Activated naive CD8-positive, alpha-beta T cell treated with anti-CD3 and anti-CD28 coated beads, Interleukin-2, amount 10 ng/mL, durations not matched to agents 7 days and 5 days (primary cell): Measurements from ENCODE around the gene TNNI3. TPM values are rescaled to one million over a fixed set of nuclear protein-coding genes. Genes with fewer than 3 reads are reported as not detected.
"Not testable (repeated sequence)": the region's sequence is repeated elsewhere in the genome, so short reads cannot be mapped to it uniquely, and the experiment has no call there.

Experiments
- ATAC-seq: fragments of 150-1000 bp; cut with Tn5 transposase; one replicate; pipeline ENCODE4 v1.10.0; 2021; ENCODE audit warnings: low read depth, moderate library complexity
- POLR2A ChIA-PET: fragments of 350-600 bp; sonication (Branson Sonifier 250); formaldehyde crosslinking; loops from one replicate; lab custom pipeline; 2021; ENCODE audit warnings: antibody characterized with exemption; lab: Charles Lee
- DNase-seq: peaks from one replicate; pipeline ENCODE4 v3.0.0; 2021
- H3K27ac Mint-ChIP-seq: one replicate; pipeline ENCODE4 v1.8.0; 2022; ENCODE audit warnings: mild to moderate bottlenecking, mixed read lengths
- H3K27me3 Mint-ChIP-seq: one replicate; pipeline ENCODE4 v1.8.0; 2022; ENCODE audit warnings: mild to moderate bottlenecking, moderate library complexity, mixed read lengths
- H3K36me3 Mint-ChIP-seq: one replicate; pipeline ENCODE4 v1.8.0; 2021; ENCODE audit warnings: mild to moderate bottlenecking, mixed read lengths
- H3K4me1 Mint-ChIP-seq: one replicate; pipeline ENCODE4 v1.8.0; 2021; ENCODE audit warnings: mixed read lengths
- H3K4me3 Mint-ChIP-seq: one replicate; pipeline ENCODE4 v1.8.0; 2022; ENCODE audit warnings: mild to moderate bottlenecking, moderate library complexity, mixed read lengths
- H3K9me3 Mint-ChIP-seq: one replicate; pipeline ENCODE4 v1.8.0; 2021; ENCODE audit warnings: mixed read lengths
- total RNA-seq, 2 experiments: library from RNA; stranded (reverse); gene quantifications; one replicate each; pipeline ENCODE4 v1.2.3, GENCODE V29; 2021

The TNNI3 gene
- total RNA-seq, 2 experiments from 2014 or later, result not detected

DNA sequence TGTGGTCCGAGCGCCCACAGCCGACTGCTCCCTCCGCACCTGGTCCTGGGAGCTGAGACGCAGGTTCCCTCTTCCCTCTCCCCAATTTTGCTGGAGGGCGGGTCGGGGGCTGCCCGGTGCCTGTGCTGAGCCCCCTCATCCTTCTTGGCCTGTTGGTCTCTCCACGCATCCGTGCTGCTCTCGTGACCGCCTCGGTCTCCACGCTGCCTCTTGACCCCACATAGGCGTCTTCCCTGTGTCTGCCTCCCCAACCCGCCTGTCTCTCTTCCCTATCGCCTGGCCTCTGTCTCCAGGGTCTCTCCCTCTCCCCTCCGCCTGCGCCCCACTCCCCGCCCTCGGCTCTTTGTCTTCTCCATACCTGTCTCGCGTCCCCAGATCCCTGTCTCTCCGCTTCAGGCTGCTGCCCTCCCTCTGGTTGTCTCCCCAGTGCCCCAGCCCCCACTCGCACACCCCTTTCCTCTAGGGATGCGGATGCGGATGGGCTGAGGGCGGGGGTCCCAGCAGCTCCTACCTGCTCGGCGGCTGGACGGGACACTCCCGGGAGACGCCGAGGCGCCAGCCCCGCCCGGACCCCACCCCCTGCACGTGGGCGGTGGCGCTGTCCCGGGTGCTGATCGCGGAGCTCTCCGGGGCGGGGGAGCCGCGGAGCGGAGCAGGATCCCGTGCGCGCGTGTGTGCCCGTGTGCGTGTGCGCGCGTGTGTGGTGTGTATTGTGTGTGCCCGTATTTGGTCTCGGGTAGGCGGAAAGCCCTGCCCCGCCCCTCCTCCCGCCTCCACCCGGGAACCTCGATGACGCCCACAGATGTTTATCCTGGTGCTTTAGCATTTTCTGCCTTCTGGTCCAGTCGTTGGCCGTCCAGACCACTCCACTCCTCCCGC lies 22.3 kb upstream of the TNNI3 start, which contains the start of gene SYT5:
Gene SYT5 (minus strand): TSS at position 684 of the 879 bp plus-strand sequence. CDS start 1,248 bp downstream, outside the sequence.
- POLR2A ChIA-PET, result interaction anchor here (0.9 to 2.3 kb wide), 4 partner anchors 75 to 228 kb away, joined by 3 to 6 read pairs (median 4); partner anchors contain the start of genes PPP6R1, TMEM238 and UBE2S

DNA sequence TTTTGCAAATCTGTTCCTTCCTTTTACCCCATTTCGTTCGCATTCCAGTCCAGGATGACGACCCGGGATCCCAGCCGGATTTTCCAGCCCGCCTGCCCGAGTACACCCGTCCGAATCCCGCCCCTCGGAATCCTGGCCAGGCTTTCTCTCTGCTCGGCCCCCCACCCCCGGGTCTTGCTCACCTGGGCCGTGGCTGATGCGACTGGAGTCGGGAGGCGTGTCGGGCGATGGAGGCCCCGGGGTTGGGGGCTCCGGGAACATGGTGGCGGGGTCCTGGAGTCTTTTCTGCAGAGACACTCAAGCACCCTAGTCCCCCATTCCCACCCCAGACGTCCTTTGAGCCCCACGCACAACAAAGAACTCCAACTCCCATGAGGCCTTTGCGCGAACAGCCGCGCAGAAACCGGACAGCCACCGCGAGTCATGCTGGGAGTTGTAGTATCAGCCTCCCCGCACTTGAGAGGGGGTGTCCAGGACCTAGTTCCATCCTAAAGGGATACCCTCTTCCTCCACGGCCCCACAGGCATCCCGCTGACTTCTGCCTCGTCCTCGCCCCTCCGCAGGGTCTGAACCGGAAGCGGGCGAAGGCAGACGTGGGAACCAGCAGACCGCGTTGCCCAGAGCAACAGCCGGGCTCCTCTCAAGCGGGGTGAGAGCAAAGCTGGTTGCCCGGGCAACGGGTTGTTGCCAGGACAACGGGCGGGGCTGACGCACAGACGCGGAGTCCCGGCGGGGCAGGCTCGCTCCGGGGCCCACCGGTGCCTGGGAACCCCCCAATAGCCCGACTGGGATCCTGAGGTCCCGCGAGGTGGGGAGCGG lies 21.5 kb upstream of the TNNI3 start:
- POLR2A ChIA-PET, result interaction anchor here (1.3 to 1.7 kb wide), 2 partner anchors 76 to 228 kb away, joined by 4 to 6 read pairs; partner anchors contain the start of gene UBE2S
- no peaks in the 10 kb centered on the region for H3K36me3 Mint-ChIP-seq
- peak; percentile 94 for DNase-seq
- peak overlapping the region; percentile 75 for H3K4me3 Mint-ChIP-seq
- peaks cover 30% of the 10 kb centered on the region for H3K4me1 Mint-ChIP-seq
- peak overlapping the region; percentile 58 for H3K27ac Mint-ChIP-seq
- peaks cover 60% of the 10 kb centered on the region for H3K27me3 Mint-ChIP-seq
- peak; percentile 74 for ATAC-seq
- H3K9me3 Mint-ChIP-seq, result peaks cover 2% of the 10 kb centered on the region

More for the DNA sequence above, 22.3 kb upstream of the TNNI3 start, which contains the start of gene SYT5:
- no peaks in the 10 kb centered on the region for H3K36me3 Mint-ChIP-seq
- H3K27me3 Mint-ChIP-seq, result peaks cover 54% of the 10 kb centered on the region
- peaks cover 29% of the 10 kb centered on the region for H3K4me1 Mint-ChIP-seq
- H3K27ac Mint-ChIP-seq, result peak within 1 kb of the TSS; percentile 58
- peaks cover 2% of the 10 kb centered on the region for H3K9me3 Mint-ChIP-seq
- peak within 1 kb of the TSS; percentile 75 for H3K4me3 Mint-ChIP-seq
- ATAC-seq, result peak; percentile 50
- DNase-seq, result peak; percentile 87

DNA sequence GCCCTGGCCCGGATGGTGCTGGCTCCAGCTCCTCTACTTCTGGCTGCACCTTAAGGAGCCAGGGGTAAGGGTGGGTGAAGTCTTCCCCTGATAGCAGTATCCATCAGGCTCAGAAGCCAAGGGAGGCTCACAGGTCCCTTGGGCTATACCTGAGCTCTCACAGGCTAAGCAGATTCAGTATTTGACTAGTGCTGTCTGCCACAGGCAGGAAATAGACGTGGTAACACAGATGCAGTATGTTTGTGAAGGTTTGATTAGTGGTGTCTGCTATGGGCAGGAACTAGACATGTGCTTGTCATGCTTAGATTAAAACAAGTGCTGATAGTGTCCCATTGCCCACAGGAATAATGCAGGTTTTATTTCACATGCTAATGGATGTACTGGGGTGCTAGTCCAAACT lies 18.5 kb upstream of the TNNI3 start:
- H3K4me3 Mint-ChIP-seq, result no peak overlapping the region
- H3K4me1 Mint-ChIP-seq, result peaks cover 32% of the 10 kb centered on the region
- peaks cover 2% of the 10 kb centered on the region for H3K9me3 Mint-ChIP-seq
- peaks cover 79% of the 10 kb centered on the region for H3K27me3 Mint-ChIP-seq
- H3K27ac Mint-ChIP-seq, result no peak overlapping the region
- DNase-seq (no peak), ATAC-seq (no peak)
- POLR2A ChIA-PET, result no interaction called here
- H3K36me3 Mint-ChIP-seq, result no peaks in the 10 kb centered on the region

DNA sequence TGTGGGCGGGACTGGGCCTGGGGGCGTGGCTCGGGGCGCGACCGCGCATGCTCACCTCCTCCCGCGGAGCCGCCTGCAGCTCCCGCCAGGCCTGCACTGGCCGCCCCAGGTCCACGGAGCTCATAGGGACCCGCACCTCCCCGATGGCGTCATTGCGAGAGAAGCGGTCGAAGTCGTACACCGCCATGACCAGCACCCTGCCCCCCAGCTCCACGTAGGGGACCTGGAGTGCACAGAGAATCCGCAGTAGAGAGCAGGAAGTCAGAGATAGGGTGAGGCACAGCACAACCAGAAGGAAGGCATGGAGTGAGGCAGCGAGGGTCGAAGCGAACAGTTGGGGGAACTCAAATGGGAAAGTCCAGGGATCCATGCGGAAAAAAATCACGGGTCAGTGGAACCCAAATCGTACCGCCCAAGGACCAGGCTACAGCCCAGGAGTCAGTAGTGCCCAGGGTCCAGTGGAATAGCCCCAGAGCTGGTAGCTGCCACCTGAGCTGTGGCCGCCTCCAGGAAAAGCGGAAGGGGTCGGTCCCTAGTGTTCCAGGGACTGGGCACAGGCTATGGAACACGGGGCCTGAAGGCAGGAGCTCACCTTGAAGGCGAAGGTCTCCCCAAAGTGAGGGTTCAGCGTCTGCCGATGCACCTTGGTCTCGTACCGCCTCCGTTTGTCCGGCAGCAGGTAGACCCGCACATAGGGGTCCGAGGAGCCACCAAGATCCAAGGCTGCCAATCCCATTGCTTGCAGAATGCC lies 17.8 kb upstream of the TNNI3 start:
- POLR2A ChIA-PET, result interaction anchor here (2.2 kb wide), 1 partner anchor 79 kb away, joined by 10 read pairs; no protein-coding TSS in a partner anchor
- Mint-ChIP-seq H3K4me3 (no peak overlapping the region), H3K9me3 (peaks cover 2% of the 10 kb centered on the region), H3K36me3 (no peaks in the 10 kb centered on the region), H3K4me1 (peaks cover 28% of the 10 kb centered on the region), H3K27ac (no peak overlapping the region), H3K27me3 (peaks cover 79% of the 10 kb centered on the region)
- DNase-seq, result no peak
- ATAC-seq, result no peak

DNA sequence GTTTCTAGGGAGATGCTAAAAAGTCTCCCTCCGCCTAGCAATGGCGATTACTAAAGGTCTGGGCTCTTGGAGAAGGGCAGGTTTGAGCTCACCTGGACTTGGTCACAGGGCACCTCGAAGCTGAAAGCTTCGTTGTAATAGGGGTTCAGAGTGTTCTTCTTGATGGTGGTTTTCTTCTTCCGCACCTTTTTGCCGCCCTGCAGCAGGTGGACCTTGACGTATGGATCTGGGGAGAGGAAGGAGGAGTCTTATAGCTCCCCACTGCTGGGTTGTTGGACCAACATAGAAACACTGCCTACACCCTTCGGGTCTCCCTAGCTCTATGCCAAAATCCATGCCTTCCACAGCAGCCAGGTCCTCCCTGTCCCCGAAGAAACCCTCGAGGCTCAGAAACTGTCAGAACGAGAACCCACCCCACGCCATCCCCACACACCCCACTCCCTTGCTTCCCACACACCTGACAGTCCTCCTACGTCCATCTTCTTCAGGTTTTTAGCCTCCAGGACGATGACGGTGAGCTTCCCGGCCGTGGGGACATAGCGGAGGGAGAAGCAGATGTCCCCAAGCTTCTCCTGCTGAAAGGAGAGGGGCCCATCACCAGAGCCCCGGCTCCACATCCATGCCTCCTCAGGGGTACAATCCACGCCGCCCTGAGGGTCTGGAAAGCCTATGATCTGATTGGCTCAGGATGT lies 17.0 kb upstream of the TNNI3 start:
- H3K27me3 Mint-ChIP-seq, result peaks cover 80% of the 10 kb centered on the region
- POLR2A ChIA-PET, result interaction anchor here (1.7 to 2.2 kb wide), 2 partner anchors 80 to 85 kb away, joined by 6 to 10 read pairs; partner anchors contain the start of gene PPP6R1
- no peaks in the 10 kb centered on the region for H3K36me3 Mint-ChIP-seq
- peak overlapping the region; percentile 76 for H3K4me3 Mint-ChIP-seq
- ATAC-seq (no peak), DNase-seq (no peak)
- peaks cover 24% of the 10 kb centered on the region for H3K4me1 Mint-ChIP-seq
- H3K27ac Mint-ChIP-seq, result no peak overlapping the region
- H3K9me3 Mint-ChIP-seq, result peaks cover 2% of the 10 kb centered on the region

DNA sequence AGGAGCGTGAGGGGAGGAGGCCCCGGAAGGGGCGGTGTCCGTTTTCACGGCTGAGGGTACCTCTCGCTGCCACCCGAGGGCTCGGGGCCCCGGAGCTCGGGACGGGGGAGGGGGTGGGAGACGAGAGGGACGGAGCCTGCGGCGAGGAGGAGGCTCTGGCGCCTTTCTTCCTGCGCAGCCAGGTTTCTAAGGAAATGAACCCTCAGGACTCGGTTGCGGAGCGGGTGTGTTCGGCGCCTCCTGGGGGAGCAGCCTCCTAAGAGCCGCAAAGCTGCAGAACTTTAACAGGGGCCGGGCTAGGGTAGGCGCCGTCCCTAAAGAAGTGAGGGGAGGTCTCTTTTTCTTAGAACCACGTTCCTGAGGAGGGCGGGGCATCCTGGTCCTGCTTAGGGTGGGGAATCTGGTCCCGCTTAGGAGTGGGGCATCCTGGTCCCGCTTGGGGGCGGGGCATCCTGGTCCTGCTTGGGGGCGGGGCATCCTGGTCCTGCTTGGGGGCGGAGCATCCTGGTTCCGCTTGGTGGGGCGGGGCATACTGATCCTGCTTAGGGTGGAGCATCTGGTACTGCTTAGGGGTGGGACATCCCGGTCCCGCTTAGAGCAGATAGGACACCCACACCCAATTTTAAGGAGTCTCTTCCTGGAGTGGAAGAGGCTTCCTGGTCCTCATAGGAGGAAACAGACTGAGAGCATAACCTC lies 16.3 kb upstream of the TNNI3 start:
- POLR2A ChIA-PET, result interaction anchor here (0.7 to 2.2 kb wide), 3 partner anchors 14 to 85 kb away, joined by 3 to 10 read pairs (median 6); partner anchors contain the start of gene PPP6R1
- H3K4me3 Mint-ChIP-seq, result peak overlapping the region; percentile 76
- peaks cover 2% of the 10 kb centered on the region for H3K9me3 Mint-ChIP-seq
- DNase-seq (peak; percentile 75), ATAC-seq (peak; percentile 81)
- peaks cover 21% of the 10 kb centered on the region for H3K4me1 Mint-ChIP-seq
- H3K27ac Mint-ChIP-seq, result no peak overlapping the region
- peaks cover 82% of the 10 kb centered on the region for H3K27me3 Mint-ChIP-seq
- H3K36me3 Mint-ChIP-seq, result no peaks in the 10 kb centered on the region

DNA sequence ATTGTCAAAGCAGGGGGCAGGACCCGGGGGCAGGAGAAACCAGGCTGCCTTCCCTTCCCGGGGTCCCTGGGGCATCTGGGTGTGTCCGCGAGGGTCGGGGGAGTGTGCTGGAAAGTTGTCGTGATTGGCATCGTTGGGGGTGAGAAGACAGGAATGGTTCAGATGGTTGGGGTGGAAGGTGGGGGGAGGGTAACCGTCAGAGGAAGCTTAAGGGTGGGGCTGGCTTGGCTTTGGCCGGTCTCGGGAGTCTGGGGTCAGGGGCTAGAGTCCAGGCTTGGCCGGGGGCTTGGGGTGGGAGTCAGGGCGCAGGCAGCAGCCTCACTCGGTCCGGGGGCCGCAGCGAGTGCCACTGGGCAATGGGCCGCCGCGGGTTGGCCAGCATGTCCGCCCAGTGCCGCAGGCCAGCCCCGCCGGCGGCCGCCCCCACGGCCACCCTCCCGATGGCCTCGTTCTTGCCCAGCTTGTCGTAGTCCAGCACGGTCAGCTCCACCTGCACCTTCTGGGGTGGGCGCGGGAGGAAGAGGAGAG lies 15.7 kb upstream of the TNNI3 start:
- DNase-seq (no peak), ATAC-seq (no peak)
- H3K27ac Mint-ChIP-seq, result no peak overlapping the region
- H3K36me3 Mint-ChIP-seq, result no peaks in the 10 kb centered on the region
- H3K27me3 Mint-ChIP-seq, result peaks cover 81% of the 10 kb centered on the region
- peaks cover 19% of the 10 kb centered on the region for H3K4me1 Mint-ChIP-seq
- H3K4me3 Mint-ChIP-seq, result peak overlapping the region; percentile 77
- H3K9me3 Mint-ChIP-seq, result peaks cover 2% of the 10 kb centered on the region
- POLR2A ChIA-PET, result interaction anchor here (0.7 to 2.2 kb wide), 3 partner anchors 13 to 86 kb away, joined by 3 to 10 read pairs (median 6); partner anchors contain the start of gene PPP6R1

DNA sequence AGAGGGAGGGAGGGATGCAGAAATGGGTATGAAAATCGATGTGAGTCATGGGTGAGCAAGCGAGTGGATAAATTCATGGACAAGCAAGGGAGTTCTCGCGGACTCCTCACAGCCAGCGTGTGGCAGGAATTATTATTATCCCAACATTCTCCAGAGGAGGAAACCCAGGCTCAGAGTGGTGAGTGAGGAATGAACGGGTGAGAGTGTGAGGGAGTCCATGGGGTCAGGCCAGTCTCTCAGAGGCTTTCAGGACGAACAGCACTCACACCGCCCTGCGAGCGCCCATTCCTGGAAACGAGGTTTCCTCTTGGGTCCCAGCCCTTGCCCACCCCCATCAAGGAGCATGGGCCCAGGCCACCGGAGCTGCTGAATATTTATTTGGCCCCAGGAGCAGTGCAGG lies 15.2 kb upstream of the TNNI3 start:
- POLR2A ChIA-PET, result interaction anchor here (2.2 kb wide), 1 partner anchor 82 kb away, joined by 10 read pairs; no protein-coding TSS in a partner anchor
- no peak overlapping the region for H3K27ac Mint-ChIP-seq

DNA sequence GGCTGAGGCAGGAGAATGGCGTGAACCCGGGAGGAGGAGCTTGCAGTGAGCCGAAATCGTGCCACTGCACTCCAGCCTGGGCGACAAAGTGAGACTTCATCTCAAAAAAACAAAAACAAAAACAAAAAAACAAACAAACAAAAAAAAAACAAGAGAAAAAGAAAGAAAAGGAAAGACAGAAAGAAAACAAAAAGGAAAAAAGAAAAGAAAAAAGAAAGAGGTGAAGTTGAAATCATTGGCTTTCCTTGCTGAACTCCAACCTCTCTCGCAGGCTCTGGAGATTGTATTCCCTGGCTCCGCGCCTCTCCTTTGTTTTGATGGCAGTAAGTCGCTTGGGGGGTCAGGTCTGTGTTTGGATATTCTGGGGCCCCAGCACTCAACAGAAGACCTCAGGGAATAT lies 14.8 kb upstream of the TNNI3 start:
- DNase-seq, H3K27ac Mint-ChIP-seq, H3K9me3 Mint-ChIP-seq, POLR2A ChIA-PET, ATAC-seq, H3K36me3 Mint-ChIP-seq: not testable (repeated sequence)
- Mint-ChIP-seq H3K4me1 (peaks cover 17% of the 10 kb centered on the region), H3K4me3 (peak overlapping the region; percentile 77), H3K27me3 (peaks cover 83% of the 10 kb centered on the region)

More for the DNA sequence above, 15.2 kb upstream of the TNNI3 start:
- Mint-ChIP-seq H3K4me3 (peak overlapping the region; percentile 77), H3K4me1 (peaks cover 17% of the 10 kb centered on the region), H3K27me3 (peaks cover 82% of the 10 kb centered on the region), H3K36me3 (no peaks in the 10 kb centered on the region), H3K9me3 (peaks cover 2% of the 10 kb centered on the region)
- no peak for DNase-seq
- no peak for ATAC-seq

DNA sequence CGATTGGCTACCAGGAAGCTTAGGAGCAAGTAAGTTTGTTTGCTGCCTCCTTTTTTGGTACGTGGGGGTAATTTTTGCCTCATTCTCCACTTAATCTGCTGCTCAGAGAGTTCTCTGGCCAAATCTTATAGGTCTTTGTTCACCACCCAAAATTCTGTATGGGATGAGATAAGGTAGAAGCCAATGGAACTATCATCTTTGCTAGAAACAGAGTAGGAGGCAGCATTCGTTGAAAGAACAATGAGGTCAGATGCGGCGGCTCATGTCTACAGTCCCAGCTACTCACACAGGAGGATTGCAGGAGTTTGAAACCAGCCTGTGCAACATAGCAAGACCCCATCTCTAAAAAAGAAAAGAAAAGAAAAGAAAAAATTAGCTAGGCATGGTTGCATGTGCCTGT lies 13.9 kb upstream of the TNNI3 start:
- POLR2A ChIA-PET, result no interaction called here
- Mint-ChIP-seq H3K4me3 (no peak overlapping the region), H3K4me1 (peaks cover 24% of the 10 kb centered on the region), H3K9me3 (peaks cover 2% of the 10 kb centered on the region), H3K36me3 (no peaks in the 10 kb centered on the region), H3K27ac (no peak overlapping the region), H3K27me3 (peaks cover 83% of the 10 kb centered on the region)
- no peak for ATAC-seq
- DNase-seq, result no peak

DNA sequence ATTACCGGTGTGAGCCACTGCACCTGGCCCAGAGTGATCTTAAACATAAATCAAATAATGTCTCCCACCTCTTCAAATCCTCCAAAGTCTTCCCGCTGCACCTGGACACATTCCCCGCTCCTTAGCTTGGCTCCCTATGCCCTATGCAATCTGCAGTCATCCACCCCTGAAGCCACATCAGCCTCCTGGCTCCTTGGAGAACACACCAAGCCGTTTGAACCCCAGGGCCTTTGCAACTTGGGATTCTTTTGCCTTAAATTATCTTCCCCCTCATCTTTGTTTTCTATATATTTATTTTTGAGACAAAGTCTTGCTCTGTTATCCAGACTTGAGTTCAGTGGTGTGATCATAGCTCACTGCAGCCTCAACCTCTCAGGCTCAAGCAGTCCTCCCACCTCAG lies 11.6 kb upstream of the TNNI3 start:
- no peak for ATAC-seq
- POLR2A ChIA-PET, result interaction anchor here (0.7 kb wide), 1 partner anchor 85 kb away, joined by 3 read pairs; no protein-coding TSS in a partner anchor
- H3K27ac Mint-ChIP-seq, result no peak overlapping the region

More for the DNA sequence above, 11.6 kb upstream of the TNNI3 start:
- no peaks in the 10 kb centered on the region for H3K36me3 Mint-ChIP-seq
- DNase-seq, result no peak
- H3K27me3 Mint-ChIP-seq, result peaks cover 80% of the 10 kb centered on the region
- H3K9me3 Mint-ChIP-seq, result no peaks in the 10 kb centered on the region
- no peak overlapping the region for H3K4me3 Mint-ChIP-seq
- peaks cover 16% of the 10 kb centered on the region for H3K4me1 Mint-ChIP-seq
